Liver (tissue), 9 donors: Measurements from ENCODE around the gene HCK. TPM values are rescaled to one million over a fixed set of nuclear protein-coding genes. Genes with fewer than 3 reads are reported as not detected.

ENCODE experiments used
- DNase-seq: peaks from one replicate; pipeline ENCODE4 v3.0.0-alpha.2; 2017; ENCODE audit warnings: low spot score
- H3K27ac ChIP-seq, 2 donors: one replicate each; pipeline ENCODE4 v1.7.0; 2013; ENCODE audit warnings: inconsistent platforms in 2 of 2, low read length in 2 of 2, control low read depth in 1 of 2, low read depth in 1 of 2, mild to moderate bottlenecking in 1 of 2
- H3K27me3 ChIP-seq, 4 donors: one replicate each; pipeline versions ENCODE4 v1.6.1 to v1.7.0; 2013; ENCODE audit warnings: low read length in 3 of 4, inconsistent platforms in 1 of 4, mild to moderate bottlenecking in 1 of 4, moderate library complexity in 1 of 4; ENCODE audit not compliant: control insufficient read depth in 4 of 4, insufficient read depth in 4 of 4
- H3K36me3 ChIP-seq, 4 donors: one replicate each; pipeline versions ENCODE4 v1.6.1 to v1.7.0; 2013; ENCODE audit warnings: low read length in 3 of 4, mild to moderate bottlenecking in 3 of 4, low read depth in 1 of 4, moderate library complexity in 1 of 4; ENCODE audit not compliant: control insufficient read depth in 4 of 4, insufficient read depth in 3 of 4
- H3K4me1 ChIP-seq, 4 donors: one replicate each; pipeline versions ENCODE4 v1.6.1 to v1.7.0; 2013; ENCODE audit warnings: low read length in 3 of 4, mild to moderate bottlenecking in 3 of 4, moderate library complexity in 1 of 4; ENCODE audit not compliant: control insufficient read depth in 4 of 4, insufficient read depth in 4 of 4
- H3K4me3 ChIP-seq, 3 donors: one replicate each; pipeline versions ENCODE4 v1.6.1 to v1.7.0; 2013; ENCODE audit warnings: low read length in 3 of 3, control low read depth in 1 of 3, low read depth in 1 of 3, mild to moderate bottlenecking in 1 of 3
- H3K9ac ChIP-seq, 2 donors: one replicate each; pipeline ENCODE4 v1.7.0; 2013; ENCODE audit warnings: low read length in 2 of 2, mild to moderate bottlenecking in 2 of 2, moderate library complexity in 2 of 2, control low read depth in 1 of 2, low read depth in 1 of 2
- H3K9me3 ChIP-seq, 4 donors: one replicate each; pipeline versions ENCODE4 v1.6.1 to v1.7.0; 2013; ENCODE audit warnings: low read length in 3 of 4; ENCODE audit not compliant: control insufficient read depth in 4 of 4
- EGR1 ChIP-seq, 2 donors: IDR thresholded peaks; 2 replicates each; pipeline ENCODE4 v1.6.1; 2016 to 2018; ENCODE audit warnings: antibody characterized with exemption in 2 of 2, low read depth in 2 of 2
- FOXA1 ChIP-seq: IDR thresholded peaks from 2 replicates; pipeline ENCODE4 v1.6.1; 2016; ENCODE audit warnings: antibody characterized with exemption
- FOXA2 ChIP-seq: IDR thresholded peaks from 2 replicates; pipeline ENCODE4 v1.6.1; 2016; ENCODE audit warnings: antibody characterized with exemption
- HNF4A ChIP-seq, 2 donors: conservative IDR thresholded peaks; 2 replicates each; pipeline ENCODE4 v1.6.1; 2016; ENCODE audit warnings: antibody characterized with exemption in 2 of 2, mild to moderate bottlenecking in 2 of 2
- HNF4G ChIP-seq: IDR thresholded peaks from 2 replicates; pipeline ENCODE4 v1.6.1; 2016; ENCODE audit warnings: antibody characterized with exemption
- JUND ChIP-seq, 2 donors: IDR thresholded peaks; 2 replicates each; pipeline ENCODE4 v1.6.1; 2016; ENCODE audit warnings: antibody characterized with exemption in 2 of 2
- NR2F2 ChIP-seq: IDR thresholded peaks from 2 replicates; pipeline ENCODE4 v1.6.1; 2016; ENCODE audit warnings: antibody characterized with exemption
- RAD21 ChIP-seq, 2 donors: IDR thresholded peaks; 2 replicates each; pipeline ENCODE4 v1.6.1; 2016; ENCODE audit warnings: antibody characterized with exemption in 2 of 2, mild to moderate bottlenecking in 2 of 2
- RXRA ChIP-seq, 2 donors: IDR thresholded peaks; 2 replicates each; pipeline ENCODE4 v1.6.1; 2017 to 2018; ENCODE audit warnings: antibody characterized with exemption in 2 of 2, mild to moderate bottlenecking in 1 of 2
- SP1 ChIP-seq: IDR thresholded peaks from 2 replicates; pipeline ENCODE4 v1.6.1; 2018; ENCODE audit warnings: antibody characterized with exemption, mild to moderate bottlenecking
- TAF1 ChIP-seq: conservative IDR thresholded peaks from 2 replicates; pipeline ENCODE4 v1.6.1; 2016; ENCODE audit warnings: antibody characterized with exemption, mild to moderate bottlenecking
- WGBS: extraction: QIAGEN DNeasy Blood & Tissue Kit; methylation state at CpG from one replicate; pipeline ENCODE4 v1.1.7; 2013; 5-methylcytosine and 5-hydroxymethylcytosine counted together
- polyA plus RNA-seq, 2 donors: library from polyadenylated mRNA; stranded (reverse) in 1 of 2; unstranded in 1 of 2; fragments of 200-250 nt in 1 of 2; fragments of >200 nt in 1 of 2; fragmentation: Nextera tagmentation in 1 of 2; extraction: Ambion mirVana in 1 of 2; gene quantifications; one replicate each; pipeline versions ENCODE4 v1.2.1 to v1.2.3, GENCODE V29; 2013 to 2015
- total RNA-seq, 2 donors: library from RNA; depleted of rRNA; stranded (reverse); fragments of >200 nt; gene quantifications; one replicate each; pipeline ENCODE4 v1.2.3, GENCODE V29; 2014
- TF ChIP-seq, protein P1 (sequence below): IDR thresholded peaks from 2 replicates; pipeline ENCODE4 v1.6.1; 2016; ENCODE audit warnings: antibody characterized with exemption, mild to moderate bottlenecking
- TF ChIP-seq, protein P2 (sequence below): fragments of 150-350 bp; IDR thresholded peaks from 2 replicates; pipeline ENCODE4 v1.5.1; 2017; ENCODE audit warnings: improper control_type of control experiment, low read depth, low read length; ENCODE audit not compliant: missing input control
- TF ChIP-seq, protein P3 (sequence below): IDR thresholded peaks from 2 replicates; pipeline ENCODE4 v1.6.1; 2016; ENCODE audit warnings: antibody characterized with exemption
- TF ChIP-seq, protein P4 (sequence below): IDR thresholded peaks from 2 replicates; pipeline ENCODE4 v1.6.1; 2016; ENCODE audit warnings: antibody characterized with exemption
- donor health status: healthy.
- donor health status: healthy.
- donor health status: healthy.
- donor health status: healthy.
- donor health status: healthy.

Gene HCK
- total and polyA plus RNA-seq, 4 donors, result 1.8 to 20.6 (median 10.2) TPM

DNA sequence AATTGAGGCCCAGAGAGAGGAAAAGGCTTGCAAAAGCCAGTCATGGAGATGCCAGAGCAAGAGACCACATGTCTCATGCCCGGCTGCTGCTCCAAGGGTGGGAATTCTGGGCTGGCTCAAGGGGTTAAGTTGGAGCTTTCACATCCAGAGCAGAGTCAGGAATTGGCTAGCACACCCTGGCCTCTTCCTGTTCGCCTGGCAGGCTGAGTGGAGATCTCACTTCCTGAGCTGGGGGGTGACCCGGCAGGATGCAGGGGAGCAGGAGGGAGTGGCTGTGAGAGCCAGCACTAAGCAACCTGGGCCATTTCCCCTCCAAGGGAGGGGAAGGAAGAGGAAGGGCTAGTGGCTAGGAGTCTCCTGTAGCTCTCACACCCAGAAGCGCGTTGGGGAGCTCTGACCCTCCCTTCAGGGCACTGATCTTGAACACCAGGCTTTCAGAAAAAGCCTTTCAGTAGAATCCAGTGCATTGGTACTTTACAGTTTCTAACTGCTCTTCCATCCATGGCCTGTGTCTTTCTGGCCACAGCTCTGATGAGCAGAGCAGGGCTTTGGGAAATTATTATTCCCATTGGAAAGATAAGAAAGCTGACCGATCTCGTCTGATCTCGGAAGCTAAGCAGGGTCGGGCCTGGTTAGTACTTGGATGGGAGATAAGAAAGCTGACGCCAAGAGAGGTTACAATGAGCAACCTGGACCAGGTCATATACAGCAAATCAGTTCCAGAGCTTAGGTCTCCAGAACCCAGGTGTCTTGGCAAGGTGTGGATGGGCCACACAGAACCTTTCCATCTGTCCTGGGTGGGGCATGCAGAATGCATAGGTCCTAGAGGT lies 44.0 kb upstream of the HCK start:
- Histone ChIP-seq H3K4me1 (peaks cover 0 to 2% (median 0%) of the 10 kb centered on the region in 4 donors), H3K27ac (no peak overlapping the region), H3K27me3 (peaks cover 0 to 2% (median 0%) of the 10 kb centered on the region in 4 donors), H3K9me3 (no peaks in the 10 kb centered on the region), H3K4me3 (no peak overlapping the region), H3K36me3 (no peaks in the 10 kb centered on the region), H3K9ac (no peak overlapping the region)
- TF ChIP-seq, protein P1, sequence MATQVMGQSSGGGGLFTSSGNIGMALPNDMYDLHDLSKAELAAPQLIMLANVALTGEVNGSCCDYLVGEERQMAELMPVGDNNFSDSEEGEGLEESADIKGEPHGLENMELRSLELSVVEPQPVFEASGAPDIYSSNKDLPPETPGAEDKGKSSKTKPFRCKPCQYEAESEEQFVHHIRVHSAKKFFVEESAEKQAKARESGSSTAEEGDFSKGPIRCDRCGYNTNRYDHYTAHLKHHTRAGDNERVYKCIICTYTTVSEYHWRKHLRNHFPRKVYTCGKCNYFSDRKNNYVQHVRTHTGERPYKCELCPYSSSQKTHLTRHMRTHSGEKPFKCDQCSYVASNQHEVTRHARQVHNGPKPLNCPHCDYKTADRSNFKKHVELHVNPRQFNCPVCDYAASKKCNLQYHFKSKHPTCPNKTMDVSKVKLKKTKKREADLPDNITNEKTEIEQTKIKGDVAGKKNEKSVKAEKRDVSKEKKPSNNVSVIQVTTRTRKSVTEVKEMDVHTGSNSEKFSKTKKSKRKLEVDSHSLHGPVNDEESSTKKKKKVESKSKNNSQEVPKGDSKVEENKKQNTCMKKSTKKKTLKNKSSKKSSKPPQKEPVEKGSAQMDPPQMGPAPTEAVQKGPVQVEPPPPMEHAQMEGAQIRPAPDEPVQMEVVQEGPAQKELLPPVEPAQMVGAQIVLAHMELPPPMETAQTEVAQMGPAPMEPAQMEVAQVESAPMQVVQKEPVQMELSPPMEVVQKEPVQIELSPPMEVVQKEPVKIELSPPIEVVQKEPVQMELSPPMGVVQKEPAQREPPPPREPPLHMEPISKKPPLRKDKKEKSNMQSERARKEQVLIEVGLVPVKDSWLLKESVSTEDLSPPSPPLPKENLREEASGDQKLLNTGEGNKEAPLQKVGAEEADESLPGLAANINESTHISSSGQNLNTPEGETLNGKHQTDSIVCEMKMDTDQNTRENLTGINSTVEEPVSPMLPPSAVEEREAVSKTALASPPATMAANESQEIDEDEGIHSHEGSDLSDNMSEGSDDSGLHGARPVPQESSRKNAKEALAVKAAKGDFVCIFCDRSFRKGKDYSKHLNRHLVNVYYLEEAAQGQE, result peak; percentile 39
- TF ChIP-seq, protein P2, sequence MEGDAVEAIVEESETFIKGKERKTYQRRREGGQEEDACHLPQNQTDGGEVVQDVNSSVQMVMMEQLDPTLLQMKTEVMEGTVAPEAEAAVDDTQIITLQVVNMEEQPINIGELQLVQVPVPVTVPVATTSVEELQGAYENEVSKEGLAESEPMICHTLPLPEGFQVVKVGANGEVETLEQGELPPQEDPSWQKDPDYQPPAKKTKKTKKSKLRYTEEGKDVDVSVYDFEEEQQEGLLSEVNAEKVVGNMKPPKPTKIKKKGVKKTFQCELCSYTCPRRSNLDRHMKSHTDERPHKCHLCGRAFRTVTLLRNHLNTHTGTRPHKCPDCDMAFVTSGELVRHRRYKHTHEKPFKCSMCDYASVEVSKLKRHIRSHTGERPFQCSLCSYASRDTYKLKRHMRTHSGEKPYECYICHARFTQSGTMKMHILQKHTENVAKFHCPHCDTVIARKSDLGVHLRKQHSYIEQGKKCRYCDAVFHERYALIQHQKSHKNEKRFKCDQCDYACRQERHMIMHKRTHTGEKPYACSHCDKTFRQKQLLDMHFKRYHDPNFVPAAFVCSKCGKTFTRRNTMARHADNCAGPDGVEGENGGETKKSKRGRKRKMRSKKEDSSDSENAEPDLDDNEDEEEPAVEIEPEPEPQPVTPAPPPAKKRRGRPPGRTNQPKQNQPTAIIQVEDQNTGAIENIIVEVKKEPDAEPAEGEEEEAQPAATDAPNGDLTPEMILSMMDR, result no peak
- TF ChIP-seq FOXA2 (no peak), SP1 (peak; percentile 49), RXRA (IDR thresholded peaks at IDR 0.05) (no peak), FOXA1 (no peak), NR2F2 (peak; percentile 87), JUND (IDR thresholded peaks at IDR 0.05) (no peak)
- no peak for DNase-seq
- WGBS, result 29% methylated on average over 10 of the region's 10 CpGs

DNA sequence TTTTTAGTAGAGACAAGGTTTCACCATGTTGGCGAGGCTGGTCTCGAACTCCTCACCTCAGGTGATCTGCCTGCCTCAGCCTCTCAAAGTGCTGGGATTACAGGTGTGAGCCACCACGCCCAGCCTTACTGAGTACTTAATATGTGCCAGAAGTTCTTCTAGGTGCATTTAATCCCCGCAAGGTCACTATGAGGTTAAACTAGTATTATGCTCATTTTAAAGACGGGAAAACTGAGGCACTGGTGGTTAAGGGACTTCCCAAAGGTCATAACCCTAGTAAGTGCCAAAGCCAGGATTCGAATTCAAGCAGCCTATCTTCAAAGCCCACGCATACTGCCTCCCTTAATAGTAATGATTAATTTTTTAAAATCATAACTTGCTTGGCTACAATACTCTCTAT lies 42.5 kb upstream of the HCK start:
- DNase-seq, result no peak
- H3K36me3 ChIP-seq, result no peaks in the 10 kb centered on the region
- peaks cover 0 to 2% (median 0%) of the 10 kb centered on the region in 4 donors for H3K27me3 ChIP-seq
- no peak overlapping the region for H3K27ac ChIP-seq
- H3K9me3 ChIP-seq, result no peaks in the 10 kb centered on the region
- TF ChIP-seq HNF4A (conservative IDR thresholded peaks at IDR 0.05) (no peak), FOXA2 (no peak), RXRA (IDR thresholded peaks at IDR 0.05) (no peak), JUND (IDR thresholded peaks at IDR 0.05) (no peak), NR2F2 (no peak), HNF4G (no peak), EGR1 (IDR thresholded peaks at IDR 0.05; ENCODE audit: low read depth in 2 of 2) (no peak), RAD21 (IDR thresholded peaks at IDR 0.05) (no peak), FOXA1 (no peak), TAF1 (no peak)
- TF ChIP-seq, protein P3, sequence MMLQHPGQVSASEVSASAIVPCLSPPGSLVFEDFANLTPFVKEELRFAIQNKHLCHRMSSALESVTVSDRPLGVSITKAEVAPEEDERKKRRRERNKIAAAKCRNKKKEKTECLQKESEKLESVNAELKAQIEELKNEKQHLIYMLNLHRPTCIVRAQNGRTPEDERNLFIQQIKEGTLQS, result no peak
- TF ChIP-seq, protein P1, result no peak
- TF ChIP-seq, protein P2, result no peak
- TF ChIP-seq, protein P4, sequence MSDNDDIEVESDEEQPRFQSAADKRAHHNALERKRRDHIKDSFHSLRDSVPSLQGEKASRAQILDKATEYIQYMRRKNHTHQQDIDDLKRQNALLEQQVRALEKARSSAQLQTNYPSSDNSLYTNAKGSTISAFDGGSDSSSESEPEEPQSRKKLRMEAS, result no peak
- WGBS, result 75% methylated on average over 7 of the region's 7 CpGs
- no peak overlapping the region for H3K9ac ChIP-seq
- H3K4me1 ChIP-seq, result peaks cover 0 to 2% (median 0%) of the 10 kb centered on the region in 4 donors
- no peak overlapping the region for H3K4me3 ChIP-seq
